Measurements from ENCODE around the gene C2orf68. TPM values are rescaled to one million over a fixed set of nuclear protein-coding genes. Genes with fewer than 3 reads are reported as not detected.

C2orf68 gene
- total and polyA plus RNA-seq, 2 donors (not counting 1 experiment from before 2014, with no cell fraction given), result 30.5 to 82.4 TPM

DNA sequence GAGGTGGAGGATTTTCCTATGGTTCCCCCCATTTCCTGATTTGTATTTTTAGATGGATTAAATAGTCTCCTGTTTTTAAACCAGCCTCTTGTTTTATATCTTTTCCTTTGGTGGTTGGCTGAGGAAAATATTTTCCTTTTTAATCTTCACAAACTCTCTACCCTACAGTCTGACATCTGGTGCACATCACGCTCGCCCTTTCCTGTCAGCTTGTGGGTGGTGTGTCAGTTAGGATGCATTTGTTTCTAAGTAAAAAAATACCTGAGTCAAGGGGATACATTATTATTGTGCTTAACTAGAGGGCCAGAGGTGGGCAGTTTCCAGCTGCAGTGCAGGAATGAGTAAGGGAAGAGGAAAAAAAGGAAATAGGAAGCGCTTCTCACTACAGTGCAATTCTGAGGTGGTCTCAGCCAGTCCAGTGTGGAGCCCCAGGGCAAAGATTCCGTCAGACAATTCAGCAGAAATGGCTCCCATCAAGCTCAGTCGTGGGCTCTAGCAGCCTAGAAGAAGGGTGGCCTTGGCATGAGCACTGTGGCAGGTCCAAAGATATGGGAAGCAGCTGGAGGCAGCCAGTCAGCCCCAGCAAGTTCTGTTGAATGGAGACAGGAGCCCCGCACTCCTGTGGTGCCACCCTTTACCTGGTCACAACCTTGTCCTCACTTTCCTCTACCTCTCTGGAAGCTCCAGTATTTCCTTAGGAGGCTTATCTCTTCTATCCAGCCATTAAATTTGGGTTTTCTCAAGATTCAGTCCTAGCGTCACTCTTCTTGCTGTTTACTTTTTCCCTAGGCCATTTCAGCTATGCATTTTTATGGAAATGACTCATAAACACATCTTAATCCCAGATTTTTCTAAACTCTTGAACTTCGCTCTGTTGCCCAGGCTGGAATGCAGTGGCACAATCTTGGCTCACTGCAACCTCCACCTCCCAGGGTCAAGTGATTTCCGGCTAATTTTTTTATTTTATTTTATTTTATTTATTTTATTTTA is 37.6 kb upstream of the C2orf68 start:
- H3K4me1 ChIP-seq (ENCODE audit: control insufficient read depth in 2 of 2, insufficient read depth in 2 of 2, low read length in 2 of 2), result peaks cover 18 to 26% of the 10 kb centered on the region in 2 donors
- H3K27ac ChIP-seq (ENCODE audit: low read length in 2 of 2), result no peak overlapping the region
- peaks cover 22% of the 10 kb centered on the region for H3K4me1 Mint-ChIP-seq
- intact Hi-C loops (cut with micrococcal nuclease), result no loop called here
- ATAC-seq (ENCODE audit: low read depth) (no peak), DNase-seq (no peak)
- H3K4me3 Mint-ChIP-seq, result no peak overlapping the region
- H3K9me3 Mint-ChIP-seq (ENCODE audit: insufficient read depth), result no peaks in the 10 kb centered on the region
- TF ChIP-seq CTCF (IDR thresholded peaks at IDR 0.05) (no peak), EZH2 (IDR thresholded peaks at IDR 0.05; ENCODE audit: borderline replicate concordance, insufficient read depth, low read depth, low read length, poor library complexity, severe bottlenecking) (no peak)
- H3K27me3 ChIP-seq (replicated peaks in 1 of 4; ENCODE audit: control extremely low read depth in 1 of 4, control insufficient read depth in 3 of 4, insufficient read depth in 4 of 4, low read length in 3 of 4), result no peaks in the 10 kb centered on the region
- POLR2A ChIA-PET, result no interaction called here
- no peak overlapping the region for H3K4me3 ChIP-seq (ENCODE audit: control extremely low read depth in 1 of 5, extremely low read depth in 1 of 5, insufficient read depth in 1 of 5, low read depth in 2 of 5, low read length in 4 of 5)
- WGBS (ENCODE audit: insufficient coverage), result 96% methylated on average over 5 of the region's 9 CpGs
- no peak overlapping the region for H3K27ac Mint-ChIP-seq
- H3K79me2 ChIP-seq (ENCODE audit: control insufficient read depth, insufficient read depth, low read length), result no peaks in the 10 kb centered on the region
- H3K27me3 Mint-ChIP-seq, result no peaks in the 10 kb centered on the region
- CTCF ChIA-PET, result interaction anchor here (0.6 to 3.0 kb wide), 6 partner anchors 12 to 230 kb away, joined by 3 to 28 read pairs (median 4); no protein-coding TSS in a partner anchor
- H3K9me3 ChIP-seq (ENCODE audit: control extremely low read depth in 1 of 3, control insufficient read depth in 2 of 3, insufficient read depth in 1 of 3, low read length in 2 of 3), result no peaks in the 10 kb centered on the region
- no peak overlapping the region for H3K9ac ChIP-seq (ENCODE audit: low read length)
- peaks cover 27% of the 10 kb centered on the region for H4K20me1 ChIP-seq (ENCODE audit: control insufficient read depth, insufficient read depth, low read length, poor library complexity, severe bottlenecking)
- no peak overlapping the region for H3K4me2 ChIP-seq (replicated peaks; ENCODE audit: low read depth, low read length, poor library complexity, severe bottlenecking)
- no peak overlapping the region for H2AFZ ChIP-seq (ENCODE audit: insufficient read depth, low read depth, low read length, poor library complexity, severe bottlenecking)
- peaks cover 5 to 84% of the 10 kb centered on the region in 2 experiments for H3K36me3 ChIP-seq (replicated peaks in 1 of 2; ENCODE audit: control extremely low read depth in 1 of 2, control insufficient read depth in 1 of 2, extremely low read depth in 1 of 2, insufficient read depth in 2 of 2, low read length in 1 of 2)

- Histone ChIP-seq H3K27me3 (replicated peaks in 1 of 4; ENCODE audit: control extremely low read depth in 1 of 4, control insufficient read depth in 3 of 4, insufficient read depth in 4 of 4, low read length in 3 of 4) (no peaks in the 10 kb centered on the region), H3K4me3 (ENCODE audit: control extremely low read depth in 1 of 5, extremely low read depth in 1 of 5, insufficient read depth in 1 of 5, low read depth in 2 of 5, low read length in 4 of 5) (no peak overlapping the region), H3K36me3 (replicated peaks in 1 of 2; ENCODE audit: control extremely low read depth in 1 of 2, control insufficient read depth in 1 of 2, extremely low read depth in 1 of 2, insufficient read depth in 2 of 2, low read length in 1 of 2) (peaks cover 5 to 86% of the 10 kb centered on the region in 2 experiments), H2AFZ (ENCODE audit: insufficient read depth, low read depth, low read length, poor library complexity, severe bottlenecking) (no peak overlapping the region), H3K9ac (ENCODE audit: low read length) (no peak overlapping the region), H3K9me3 (ENCODE audit: control extremely low read depth in 1 of 3, control insufficient read depth in 2 of 3, insufficient read depth in 1 of 3, low read length in 2 of 3) (no peaks in the 10 kb centered on the region), H3K4me2 (replicated peaks; ENCODE audit: low read depth, low read length, poor library complexity, severe bottlenecking) (peak overlapping the region; percentile 7), H3K4me1 (ENCODE audit: control insufficient read depth in 2 of 2, insufficient read depth in 2 of 2, low read length in 2 of 2) (peaks cover 18 to 26% of the 10 kb centered on the region in 2 donors), H3K27ac (ENCODE audit: low read length in 2 of 2) (peak overlapping the region in 1 of 2 donors; percentile 1), H4K20me1 (ENCODE audit: control insufficient read depth, insufficient read depth, low read length, poor library complexity, severe bottlenecking) (peaks cover 29% of the 10 kb centered on the region), H3K79me2 (ENCODE audit: control insufficient read depth, insufficient read depth, low read length) (no peaks in the 10 kb centered on the region)
- H3K9me3 Mint-ChIP-seq (ENCODE audit: insufficient read depth), result no peaks in the 10 kb centered on the region
- CTCF ChIA-PET, result interaction anchor here (1.0 to 3.0 kb wide), 6 partner anchors 12 to 229 kb away, joined by 3 to 28 read pairs (median 4); no protein-coding TSS in a partner anchor
- TF ChIP-seq CTCF (IDR thresholded peaks at IDR 0.05), result peak; percentile 69
- no peak for TF ChIP-seq EZH2 (IDR thresholded peaks at IDR 0.05; ENCODE audit: borderline replicate concordance, insufficient read depth, low read depth, low read length, poor library complexity, severe bottlenecking)
- ATAC-seq (ENCODE audit: low read depth) (peak; percentile 35), DNase-seq (peak; percentile 52)
- WGBS (ENCODE audit: insufficient coverage), result 64% methylated on average over 2 of the region's 2 CpGs
- POLR2A ChIA-PET, result no interaction called here
- H3K4me1 Mint-ChIP-seq, result peaks cover 22% of the 10 kb centered on the region
- no peaks in the 10 kb centered on the region for H3K27me3 Mint-ChIP-seq
- H3K4me3 Mint-ChIP-seq, result peak overlapping the region; percentile 2
- intact Hi-C loops (cut with micrococcal nuclease), result loop anchor here (1.0 kb wide), 1 partner anchor 11 kb away; no protein-coding TSS in a partner anchor
- H3K27ac Mint-ChIP-seq, result no peak overlapping the region
These were observed 36.8 kb upstream of the C2orf68 start for GRCh38 chr2:85648619-85649018.

Measured in B cell (primary cell).